Lung (tissue), 12 donors: ENCODE measurements around the gene P3R3URF. TPM values are rescaled to one million over a fixed set of nuclear protein-coding genes. Genes with fewer than 3 reads are reported as not detected.

ENCODE experiments used
- ATAC-seq: fragments of 200-7000 bp; cut with Tn5 transposase; one replicate; pipeline ENCODE4 v1.9.1; 2020; ENCODE audit warnings: moderate number of reproducible peaks; ENCODE audit not compliant: insufficient read depth, low FRiP score
- DNase-seq, 3 donors: peaks; one replicate each; pipeline ENCODE4 v3.0.0-alpha.2; 2013 to 2017
- H3K27ac ChIP-seq, 2 donors: one replicate each; pipeline ENCODE4 v1.5.1; 2013; ENCODE audit warnings: mild to moderate bottlenecking in 2 of 2, moderate library complexity in 2 of 2, control low read depth in 1 of 2, inconsistent platforms in 1 of 2, low read depth in 1 of 2, low read length in 1 of 2
- H3K27me3 ChIP-seq, 3 donors: one replicate each; pipeline ENCODE4 v1.5.1; 2013; ENCODE audit warnings: low read length in 2 of 3; ENCODE audit not compliant: control insufficient read depth in 3 of 3, insufficient read depth in 3 of 3
- H3K36me3 ChIP-seq, 4 donors: one replicate each; pipeline ENCODE4 v1.5.1; 2013; ENCODE audit warnings: low read length in 4 of 4, mild to moderate bottlenecking in 1 of 4, moderate library complexity in 1 of 4; ENCODE audit not compliant: control insufficient read depth in 4 of 4, insufficient read depth in 4 of 4
- H3K4me1 ChIP-seq, 5 donors: one replicate each; pipeline ENCODE4 v1.5.1; 2013; ENCODE audit warnings: low read length in 5 of 5, mild to moderate bottlenecking in 2 of 5, moderate library complexity in 1 of 5; ENCODE audit not compliant: control insufficient read depth in 5 of 5, insufficient read depth in 5 of 5
- H3K4me3 ChIP-seq: one replicate; pipeline ENCODE4 v1.5.1; 2013; ENCODE audit warnings: mild to moderate bottlenecking, control low read depth, moderate library complexity
- H3K9ac ChIP-seq, 2 donors: one replicate each; pipeline ENCODE4 v1.5.1; 2013; ENCODE audit warnings: low read length in 2 of 2, control low read depth in 1 of 2; ENCODE audit not compliant: insufficient read depth in 1 of 2
- H3K9me3 ChIP-seq, 4 donors: one replicate each; pipeline ENCODE4 v1.5.1; 2013; ENCODE audit warnings: low read length in 3 of 4, mild to moderate bottlenecking in 1 of 4, moderate library complexity in 1 of 4; ENCODE audit not compliant: control insufficient read depth in 4 of 4, insufficient read depth in 3 of 4
- WGBS, 2 donors: extraction: QIAGEN DNeasy Blood & Tissue Kit; methylation state at CpG; one replicate each; pipeline ENCODE4 v1.1.7; 2013; 5-methylcytosine and 5-hydroxymethylcytosine counted together
- polyA plus RNA-seq, 2 donors: library from polyadenylated mRNA; stranded (reverse); fragments of 200-250 nt; gene quantifications; one replicate each; pipeline ENCODE4 v1.2.1, GENCODE V29; 2013
- total RNA-seq, 2 donors: library from RNA; depleted of rRNA in 1 of 2; stranded (reverse); fragments of >200 nt in 1 of 2; gene quantifications; one replicate each; pipeline ENCODE4 v1.2.1, GENCODE V29; 2014 to 2021
- TF ChIP-seq, protein P1 (sequence below): IDR thresholded peaks from 2 replicates; pipeline ENCODE4 v1.5.1; 2012; ENCODE audit warnings: mild to moderate bottlenecking; ENCODE audit errors: control extremely low read depth, extremely low read depth
- donor health status: control.
- donor health status: control.
- donor health status: Bipolar disorder and iron deficiency.
- donor health status: healthy.
- donor health status: DM: yes; HTN: yes; CAD: no.

P3R3URF gene
- total and polyA plus RNA-seq, 4 donors: not detected

DNA sequence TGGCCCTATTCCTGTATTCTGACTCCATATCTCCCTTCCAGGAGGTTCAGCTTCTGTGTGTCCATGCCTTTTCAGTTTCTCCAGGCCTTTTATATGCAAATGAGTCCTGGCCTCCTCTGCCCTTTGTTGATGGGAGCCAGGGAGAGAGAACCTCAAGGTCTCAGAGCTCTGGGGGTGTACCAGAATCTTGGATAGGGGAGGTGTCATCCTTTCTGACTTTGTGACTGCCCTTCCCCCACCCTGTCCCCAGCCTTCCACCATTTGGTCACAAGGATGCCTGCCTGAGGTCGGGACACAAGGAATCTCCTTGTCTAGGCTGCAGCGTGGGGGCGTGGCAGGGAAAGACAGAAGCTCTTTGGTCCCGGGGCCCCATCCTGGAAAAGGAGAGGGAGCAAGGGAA, 45.5 kb upstream of the P3R3URF start:
- no peak for DNase-seq
- Histone ChIP-seq H3K4me3 (no peak overlapping the region), H3K9me3 (no peaks in the 10 kb centered on the region), H3K4me1 (no peaks in the 10 kb centered on the region), H3K27me3 (no peaks in the 10 kb centered on the region), H3K27ac (no peak overlapping the region), H3K36me3 (no peaks in the 10 kb centered on the region), H3K9ac (no peak overlapping the region)
- no peak for ATAC-seq
- TF ChIP-seq, protein P1, sequence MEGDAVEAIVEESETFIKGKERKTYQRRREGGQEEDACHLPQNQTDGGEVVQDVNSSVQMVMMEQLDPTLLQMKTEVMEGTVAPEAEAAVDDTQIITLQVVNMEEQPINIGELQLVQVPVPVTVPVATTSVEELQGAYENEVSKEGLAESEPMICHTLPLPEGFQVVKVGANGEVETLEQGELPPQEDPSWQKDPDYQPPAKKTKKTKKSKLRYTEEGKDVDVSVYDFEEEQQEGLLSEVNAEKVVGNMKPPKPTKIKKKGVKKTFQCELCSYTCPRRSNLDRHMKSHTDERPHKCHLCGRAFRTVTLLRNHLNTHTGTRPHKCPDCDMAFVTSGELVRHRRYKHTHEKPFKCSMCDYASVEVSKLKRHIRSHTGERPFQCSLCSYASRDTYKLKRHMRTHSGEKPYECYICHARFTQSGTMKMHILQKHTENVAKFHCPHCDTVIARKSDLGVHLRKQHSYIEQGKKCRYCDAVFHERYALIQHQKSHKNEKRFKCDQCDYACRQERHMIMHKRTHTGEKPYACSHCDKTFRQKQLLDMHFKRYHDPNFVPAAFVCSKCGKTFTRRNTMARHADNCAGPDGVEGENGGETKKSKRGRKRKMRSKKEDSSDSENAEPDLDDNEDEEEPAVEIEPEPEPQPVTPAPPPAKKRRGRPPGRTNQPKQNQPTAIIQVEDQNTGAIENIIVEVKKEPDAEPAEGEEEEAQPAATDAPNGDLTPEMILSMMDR: no peak
- 69 to 85% methylated on average over 4 of the region's 4 CpGs for WGBS, 2 donors

DNA sequence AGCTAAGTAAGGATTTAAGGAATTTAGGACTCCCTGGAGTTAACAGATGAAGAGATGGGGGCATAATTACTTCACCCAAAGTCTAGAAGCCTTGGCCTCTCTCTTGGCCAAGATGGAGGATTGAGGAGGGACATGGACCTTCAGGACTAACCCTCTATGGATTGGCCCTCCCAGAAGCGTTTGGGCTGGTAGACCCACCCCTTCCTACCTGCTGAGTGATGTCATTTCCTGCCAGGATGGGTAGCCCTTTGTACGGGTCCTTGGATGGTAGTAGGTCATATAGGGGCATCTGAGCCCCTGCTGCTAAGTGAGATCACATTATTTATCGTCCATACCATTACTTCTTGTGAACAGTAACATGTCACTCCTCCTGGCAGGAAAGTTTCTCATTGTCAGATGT, 44.5 kb upstream of the P3R3URF start:
- no peaks in the 10 kb centered on the region for H3K9me3 ChIP-seq
- no peak overlapping the region for H3K27ac ChIP-seq
- H3K27me3 ChIP-seq: no peaks in the 10 kb centered on the region
- H3K4me3 ChIP-seq: no peak overlapping the region
- 78 to 84% methylated on average over 3 of the region's 3 CpGs for WGBS, 2 donors
- DNase-seq: no peak
- TF ChIP-seq, protein P1: no peak
- no peaks in the 10 kb centered on the region for H3K36me3 ChIP-seq
- H3K4me1 ChIP-seq: no peaks in the 10 kb centered on the region
- no peak overlapping the region for H3K9ac ChIP-seq
- no peak for ATAC-seq

DNA sequence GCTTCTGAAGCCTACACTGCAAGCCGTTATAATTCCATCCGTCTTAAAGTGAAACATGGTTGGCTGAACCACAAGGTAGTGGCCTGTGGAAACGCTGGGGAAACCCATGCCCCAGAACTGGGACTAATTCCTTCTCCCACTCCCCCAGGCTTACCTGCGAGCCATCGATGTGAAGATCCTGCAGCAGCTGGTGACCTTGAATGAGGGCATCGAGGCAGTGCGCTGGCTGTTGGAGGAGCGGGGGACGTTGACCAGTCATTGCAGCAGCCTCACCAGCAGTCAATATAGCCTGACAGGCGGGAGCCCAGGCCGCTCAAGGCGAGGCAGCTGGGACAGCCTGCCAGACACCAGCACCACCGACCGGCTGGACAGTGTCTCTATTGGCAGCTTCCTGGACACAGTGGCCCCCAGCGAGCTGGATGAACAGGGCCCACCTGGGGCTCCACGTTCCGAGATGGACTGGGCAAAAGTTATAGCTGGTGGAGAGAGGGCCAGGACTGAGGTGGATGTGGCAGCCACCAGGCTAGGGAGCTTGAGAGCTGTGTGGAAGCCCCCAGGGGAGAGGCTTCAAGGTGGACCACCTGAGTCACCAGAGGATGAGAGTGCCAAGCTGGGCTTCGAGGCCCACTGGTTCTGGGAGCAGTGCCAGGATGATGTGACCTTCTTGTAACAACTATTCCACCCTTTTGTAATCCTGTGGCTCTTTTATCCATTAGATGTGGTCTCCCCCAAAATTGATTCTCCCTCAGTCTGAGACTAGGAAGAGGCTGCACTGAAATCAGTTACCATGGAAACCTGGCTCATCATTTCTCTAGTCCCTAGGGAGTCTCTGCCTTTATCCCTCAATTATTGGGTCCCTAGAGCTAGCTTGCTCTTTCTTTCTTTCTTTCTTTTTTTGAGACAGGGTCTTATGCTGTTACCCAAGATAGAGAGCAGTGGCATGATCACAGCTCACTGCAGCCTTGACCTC, 43.5 kb upstream of the P3R3URF start:
- ATAC-seq: no peak
- Histone ChIP-seq H3K27me3 (no peaks in the 10 kb centered on the region), H3K36me3 (no peaks in the 10 kb centered on the region), H3K9ac (no peak overlapping the region), H3K9me3 (no peaks in the 10 kb centered on the region), H3K4me3 (no peak overlapping the region), H3K27ac (no peak overlapping the region), H3K4me1 (no peaks in the 10 kb centered on the region)
- 88 to 92% methylated on average over 18 of the region's 18 CpGs for WGBS, 2 donors
- DNase-seq: no peak
- TF ChIP-seq, protein P1: no peak
